Natural killer cell treated with Interleukin-12 subunit alpha and Interleukin-12 subunit beta and Interleukin-15 and Interleukin-18, amount 100 ng/mL, for 72 hours (primary cell): ENCODE measurements around the gene SGMS1. TPM values are rescaled to one million over a fixed set of nuclear protein-coding genes. Genes with fewer than 3 reads are reported as not detected.
"Not testable (repeated sequence)": the region's sequence is repeated elsewhere in the genome, so short reads cannot be mapped to it uniquely, and the experiment has no call there.

Experiments
- ATAC-seq, 2 donors: fragments of 150-1000 bp; cut with Tn5 transposase in 1 of 2; sonication (Bioruptor Pico), chemical (Tn5 transposase) in 1 of 2; 2 replicates each; pipeline ENCODE4 v1.10.0; 2021
- DNase-seq: peaks from one replicate; pipeline ENCODE4 v3.0.0; 2022; ENCODE audit warnings: low spot score
- H3K27ac Mint-ChIP-seq, 2 donors: 1 replicate in 1 of 2; 2 replicates in 1 of 2; pipeline ENCODE4 v1.8.0; 2022; ENCODE audit warnings: mixed read lengths in 2 of 2, mild to moderate bottlenecking in 1 of 2, moderate library complexity in 1 of 2
- H3K27me3 Mint-ChIP-seq, 2 donors: 1 replicate in 1 of 2; 2 replicates in 1 of 2; pipeline ENCODE4 v1.8.0; 2022; ENCODE audit warnings: mixed read lengths in 2 of 2
- H3K36me3 Mint-ChIP-seq: one replicate; pipeline ENCODE4 v1.8.0; 2022; ENCODE audit warnings: mixed read lengths
- H3K4me1 Mint-ChIP-seq, 2 donors: 1 replicate in 1 of 2; 2 replicates in 1 of 2; pipeline ENCODE4 v1.8.0; 2022; ENCODE audit warnings: low read depth in 2 of 2, mixed read lengths in 2 of 2, mild to moderate bottlenecking in 1 of 2
- H3K4me3 Mint-ChIP-seq: one replicate; pipeline ENCODE4 v1.8.0; 2022; ENCODE audit warnings: mixed read lengths
- H3K9me3 Mint-ChIP-seq: 2 replicates; pipeline ENCODE4 v1.8.0; 2022; ENCODE audit warnings: mixed read lengths
- total RNA-seq, 2 donors: library from RNA; stranded (reverse); gene quantifications; one replicate each; pipeline ENCODE4 v1.2.3, GENCODE V29; 2022

SGMS1 gene
- total RNA-seq, 2 donors from 2014 or later, result 31.6 to 49.0 TPM

DNA sequence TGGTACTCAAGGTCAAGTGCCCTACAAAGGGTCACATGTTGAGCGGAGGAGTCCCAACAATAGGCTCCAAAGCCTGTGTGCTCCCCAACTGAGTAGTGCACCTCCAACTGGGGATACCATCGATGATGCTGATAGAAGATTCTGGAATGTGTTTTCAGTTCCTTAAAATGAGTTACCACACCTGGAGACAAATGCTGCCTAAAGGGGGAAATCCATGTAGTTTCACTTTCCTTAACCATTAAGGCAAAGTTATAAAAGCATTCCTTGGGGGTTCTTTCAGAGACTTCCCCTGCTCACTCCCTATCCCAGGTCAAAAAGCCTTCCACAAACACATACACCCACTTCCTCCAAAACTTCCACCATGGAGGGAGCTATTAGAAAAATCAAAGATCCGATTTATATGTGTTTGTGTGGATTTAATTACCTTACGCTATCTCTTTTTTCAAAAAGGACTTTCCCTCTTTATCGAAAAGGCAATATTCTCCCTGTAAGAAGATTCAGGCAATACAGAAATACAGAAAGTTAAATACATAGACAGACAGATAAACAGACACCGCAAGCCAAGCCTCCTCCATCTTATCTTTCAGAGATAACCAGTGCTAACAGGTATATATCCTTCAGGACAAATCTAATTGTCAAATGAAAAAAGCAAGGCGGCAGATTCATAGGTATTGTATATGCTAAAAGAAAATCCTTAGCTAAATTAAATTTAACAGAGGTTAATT lies 236.6 kb downstream of the SGMS1 start:
- Mint-ChIP-seq H3K27ac (no peak overlapping the region), H3K4me3 (no peak overlapping the region), H3K4me1 (peaks cover 18 to 23% of the 10 kb centered on the region in 2 donors), H3K36me3 (no peaks in the 10 kb centered on the region), H3K9me3 (no peaks in the 10 kb centered on the region), H3K27me3 (no peaks in the 10 kb centered on the region)
- no peak for ATAC-seq
- DNase-seq, result no peak

DNA sequence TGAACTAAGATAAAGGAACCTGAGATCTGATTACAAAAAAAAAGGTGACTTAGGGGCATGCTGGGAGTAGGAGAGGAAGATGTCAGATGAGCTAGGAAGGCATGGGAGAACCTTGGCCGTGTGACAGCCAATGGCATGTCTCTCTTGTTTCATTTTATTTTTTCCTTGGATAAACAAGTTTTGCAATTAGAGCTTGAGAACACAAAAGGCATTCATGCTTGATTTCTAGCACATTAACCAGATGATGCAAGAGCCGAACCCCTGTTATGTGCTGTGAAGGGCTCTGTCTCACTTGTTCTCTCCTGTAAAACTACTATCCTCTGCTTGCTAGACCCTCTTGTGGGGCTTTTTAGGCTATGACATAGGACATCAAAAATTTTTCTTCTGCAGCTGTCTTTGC lies 238.1 kb downstream of the SGMS1 start:
- H3K27me3 Mint-ChIP-seq, result no peaks in the 10 kb centered on the region
- H3K9me3 Mint-ChIP-seq, result no peaks in the 10 kb centered on the region
- peaks cover 18 to 23% of the 10 kb centered on the region in 2 donors for H3K4me1 Mint-ChIP-seq
- ATAC-seq (no peak), DNase-seq (no peak)
- H3K4me3 Mint-ChIP-seq, result no peak overlapping the region
- H3K27ac Mint-ChIP-seq, result peak overlapping the region in 1 of 2 donors; percentile 56
- no peaks in the 10 kb centered on the region for H3K36me3 Mint-ChIP-seq

DNA sequence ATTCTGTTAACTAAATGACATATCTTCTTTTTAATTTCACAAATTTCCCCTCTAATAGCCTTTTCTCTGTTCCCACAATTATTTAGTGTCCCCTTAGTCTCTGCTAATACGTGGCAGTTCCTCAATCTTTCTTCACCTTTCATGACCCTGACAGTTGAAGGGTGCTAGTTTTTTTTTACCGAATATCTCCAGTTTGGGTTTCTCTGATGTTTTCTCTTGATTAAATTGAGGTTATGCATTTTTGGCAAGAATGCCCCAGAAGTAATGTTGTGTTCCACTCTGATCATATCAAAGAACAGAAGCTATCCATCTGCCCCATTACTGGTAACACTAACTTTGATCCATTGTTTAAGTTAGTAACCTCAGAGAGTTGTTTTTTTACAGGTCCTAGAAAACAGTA lies 238.9 kb downstream of the SGMS1 start:
- Mint-ChIP-seq H3K9me3 (no peaks in the 10 kb centered on the region), H3K4me1 (peaks cover 18 to 23% of the 10 kb centered on the region in 2 donors), H3K36me3 (no peaks in the 10 kb centered on the region), H3K4me3 (no peak overlapping the region), H3K27ac (peak overlapping the region in 1 of 2 donors; percentile 56), H3K27me3 (no peaks in the 10 kb centered on the region)
- ATAC-seq (no peak), DNase-seq (no peak)

DNA sequence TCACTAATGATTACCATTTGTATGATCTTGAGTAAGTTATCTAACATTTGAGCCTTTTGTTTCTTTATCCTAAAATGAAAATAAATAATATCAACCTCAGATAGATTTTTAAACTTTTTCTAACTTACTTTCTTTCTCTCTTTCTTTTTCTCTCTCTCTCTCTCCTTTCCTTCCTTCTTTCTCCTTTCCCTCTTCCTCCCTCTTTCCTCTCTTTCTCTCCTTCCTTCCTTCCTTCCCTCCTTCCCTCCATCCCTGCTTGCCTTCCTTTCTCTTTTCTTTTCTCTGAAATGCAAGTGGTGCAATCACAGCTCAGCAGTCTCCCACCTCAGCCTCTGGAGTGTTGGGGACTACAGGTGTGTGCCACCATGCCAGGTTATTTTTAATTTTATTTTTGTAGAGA lies 239.5 kb downstream of the SGMS1 start:
- ATAC-seq (no peak), DNase-seq (no peak)
- H3K9me3 Mint-ChIP-seq, result no peaks in the 10 kb centered on the region
- H3K4me1 Mint-ChIP-seq, result peaks cover 18 to 23% of the 10 kb centered on the region in 2 donors
- peak overlapping the region in 1 of 2 donors; percentile 56 for H3K27ac Mint-ChIP-seq
- H3K27me3 Mint-ChIP-seq, result no peaks in the 10 kb centered on the region
- H3K36me3 Mint-ChIP-seq, result no peaks in the 10 kb centered on the region
- no peak overlapping the region for H3K4me3 Mint-ChIP-seq

DNA sequence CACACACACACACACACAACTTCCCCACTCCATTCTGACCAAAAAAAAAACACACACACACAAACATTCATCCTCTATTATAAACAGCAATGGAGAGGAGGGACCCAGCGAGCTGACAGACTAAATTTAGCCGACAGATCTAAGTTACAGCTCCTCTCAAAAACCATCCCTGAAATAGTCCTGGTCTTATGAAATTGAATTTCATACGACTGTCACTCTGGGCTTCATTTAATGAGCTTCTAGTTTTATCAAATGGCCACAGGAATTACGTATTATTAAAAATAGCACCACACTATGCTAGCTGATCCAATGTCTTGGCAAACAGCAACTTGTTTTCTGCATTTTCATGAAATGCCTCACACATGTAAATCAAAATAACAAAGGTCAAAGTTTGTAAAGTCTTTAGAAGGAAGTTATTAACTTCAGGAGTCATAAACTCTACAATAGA lies 241.2 kb downstream of the SGMS1 start:
- H3K4me3 Mint-ChIP-seq, result no peak overlapping the region
- H3K36me3 Mint-ChIP-seq, result peaks cover 4% of the 10 kb centered on the region
- H3K27me3 Mint-ChIP-seq, result no peaks in the 10 kb centered on the region
- DNase-seq (no peak), ATAC-seq (no peak)
- peaks cover 18 to 21% of the 10 kb centered on the region in 2 donors for H3K4me1 Mint-ChIP-seq
- no peaks in the 10 kb centered on the region for H3K9me3 Mint-ChIP-seq
- H3K27ac Mint-ChIP-seq, result no peak overlapping the region

DNA sequence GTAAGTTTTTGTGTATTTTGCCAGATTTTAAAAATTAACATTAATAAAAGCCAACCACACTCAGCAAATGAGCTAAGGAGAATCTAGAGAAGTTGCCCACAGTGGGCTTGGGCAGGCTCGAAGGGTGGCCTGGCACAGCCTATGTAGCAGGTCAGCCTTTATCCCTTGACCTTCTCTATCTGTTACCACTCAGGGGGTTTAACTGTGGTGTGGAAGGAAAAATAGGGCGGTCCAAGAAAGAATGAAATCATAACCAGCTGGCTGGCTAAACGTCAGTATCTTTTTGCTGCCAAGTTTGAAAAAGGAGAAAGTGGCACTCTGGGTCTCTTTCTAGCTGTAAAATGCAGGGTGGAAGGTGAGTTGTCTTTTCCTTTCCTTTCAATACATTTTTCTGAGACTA lies 242.1 kb downstream of the SGMS1 start:
- DNase-seq (no peak), ATAC-seq (no peak)
- Mint-ChIP-seq H3K4me1 (peaks cover 13 to 14% of the 10 kb centered on the region in 2 donors), H3K27ac (peak overlapping the region in 1 of 2 donors; percentile 9), H3K36me3 (peaks cover 11% of the 10 kb centered on the region), H3K9me3 (no peaks in the 10 kb centered on the region), H3K4me3 (no peak overlapping the region), H3K27me3 (no peaks in the 10 kb centered on the region)

DNA sequence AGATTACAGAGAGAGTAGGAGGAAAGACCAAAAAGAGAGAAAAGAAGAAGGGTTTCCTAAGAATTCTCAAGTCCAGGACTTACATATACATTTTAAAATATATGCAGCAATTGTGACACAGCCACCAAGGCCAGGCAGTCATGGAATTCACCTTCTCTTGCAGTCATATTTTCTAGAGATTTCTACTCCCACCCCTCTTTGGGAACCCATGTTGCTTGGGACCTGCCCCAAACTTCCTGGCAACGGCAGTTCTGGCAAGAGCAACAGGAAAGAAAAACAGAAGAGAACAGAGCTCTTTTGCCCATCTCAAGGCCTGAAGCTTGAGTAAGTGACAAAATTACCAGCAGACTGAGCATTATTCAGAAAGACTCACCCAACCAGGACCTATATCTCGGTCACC lies 244.1 kb downstream of the SGMS1 start:
- peaks cover 11% of the 10 kb centered on the region for H3K36me3 Mint-ChIP-seq
- ATAC-seq (no peak), DNase-seq (no peak)
- H3K9me3 Mint-ChIP-seq, result no peaks in the 10 kb centered on the region
- no peak overlapping the region for H3K4me3 Mint-ChIP-seq
- H3K27me3 Mint-ChIP-seq, result no peaks in the 10 kb centered on the region
- peaks cover 7 to 10% of the 10 kb centered on the region in 2 donors for H3K4me1 Mint-ChIP-seq
- H3K27ac Mint-ChIP-seq, result peak overlapping the region in 1 of 2 donors; percentile 10

DNA sequence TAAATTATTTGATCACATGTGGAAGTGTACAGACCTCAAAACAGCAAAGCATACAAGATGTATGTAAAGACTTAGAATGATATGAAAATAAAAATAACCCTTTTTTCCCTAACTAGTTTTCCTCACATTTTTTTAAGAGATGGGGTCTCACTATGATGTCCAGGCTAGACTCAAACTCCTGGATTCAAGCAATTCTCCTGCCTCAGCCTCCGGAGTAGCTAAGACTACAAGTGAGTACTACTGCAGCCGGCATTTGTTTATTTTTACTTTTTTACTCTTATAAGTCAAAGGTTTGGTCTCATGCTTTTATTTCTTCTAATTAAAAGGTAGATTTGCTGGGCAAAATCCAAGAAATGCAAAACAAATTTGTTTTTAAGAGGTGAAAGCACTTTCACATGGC lies 248.0 kb downstream of the SGMS1 start:
- Mint-ChIP-seq H3K4me3 (no peak overlapping the region), H3K4me1 (peaks cover 0 to 7% of the 10 kb centered on the region in 2 donors), H3K9me3 (no peaks in the 10 kb centered on the region), H3K27me3 (no peaks in the 10 kb centered on the region), H3K27ac (no peak overlapping the region), H3K36me3 (peaks cover 11% of the 10 kb centered on the region)
- ATAC-seq (no peak), DNase-seq (no peak)

DNA sequence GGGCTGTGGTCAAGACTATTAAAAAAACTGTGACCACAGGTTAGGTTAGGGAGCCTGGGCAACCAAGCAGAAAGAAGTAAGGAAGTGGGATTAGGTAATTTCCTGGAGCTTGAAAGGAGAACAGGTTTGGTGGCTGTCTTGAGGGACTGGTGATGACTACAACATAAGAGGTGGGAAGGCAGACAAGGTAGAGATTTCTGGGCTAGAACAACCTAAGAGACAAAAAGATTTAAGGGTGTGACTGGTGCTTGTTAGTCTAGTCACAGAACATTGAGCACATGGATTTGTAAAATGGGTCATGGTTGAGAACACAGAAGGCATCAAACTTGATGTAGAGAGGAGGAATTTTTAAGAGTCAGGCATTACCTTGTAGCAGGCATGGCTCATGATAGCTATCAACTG lies 248.7 kb downstream of the SGMS1 start:
- H3K36me3 Mint-ChIP-seq, result peaks cover 11% of the 10 kb centered on the region
- ATAC-seq, result no peak
- H3K4me3 Mint-ChIP-seq, result no peak overlapping the region
- no peaks in the 10 kb centered on the region for H3K9me3 Mint-ChIP-seq
- no peak overlapping the region for H3K27ac Mint-ChIP-seq
- DNase-seq, result no peak
- no peaks in the 10 kb centered on the region for H3K27me3 Mint-ChIP-seq
- peaks cover 0 to 7% of the 10 kb centered on the region in 2 donors for H3K4me1 Mint-ChIP-seq

DNA sequence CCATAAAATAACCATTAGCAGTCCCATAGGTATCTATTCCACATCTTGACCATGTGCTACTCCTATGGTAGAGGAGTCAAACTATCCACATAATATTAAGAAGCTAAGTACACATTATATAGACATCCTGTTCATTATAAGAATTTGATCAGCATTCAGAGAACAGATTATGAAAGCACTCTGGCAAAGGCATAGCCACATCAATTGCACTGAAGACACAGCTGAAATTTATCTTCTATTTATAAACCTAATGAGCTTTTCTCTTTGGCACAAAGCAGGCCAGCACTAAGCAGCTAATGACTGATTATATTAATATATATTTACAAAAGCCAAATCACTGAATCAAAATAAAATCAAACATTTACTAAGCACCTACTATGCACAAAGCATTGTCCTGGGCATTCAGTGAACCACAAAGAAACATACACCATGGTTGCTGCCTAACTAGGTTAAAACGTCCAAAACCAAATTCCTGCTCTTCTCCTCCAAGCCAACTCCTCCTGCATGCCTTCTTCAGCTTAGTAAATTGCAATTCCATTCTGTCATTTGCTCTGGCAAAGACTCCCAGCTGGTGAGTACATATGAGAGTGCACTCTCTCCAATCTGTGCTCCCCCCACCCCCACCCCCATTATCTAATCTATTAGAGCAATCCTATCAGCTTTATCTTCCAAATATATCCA lies 249.8 kb downstream of the SGMS1 start:
- no peak overlapping the region for H3K27ac Mint-ChIP-seq
- H3K36me3 Mint-ChIP-seq, result peaks cover 11% of the 10 kb centered on the region
- no peak overlapping the region for H3K4me3 Mint-ChIP-seq
- H3K9me3 Mint-ChIP-seq, result no peaks in the 10 kb centered on the region
- peaks cover 0 to 7% of the 10 kb centered on the region in 2 donors for H3K4me1 Mint-ChIP-seq
- no peaks in the 10 kb centered on the region for H3K27me3 Mint-ChIP-seq
- ATAC-seq (no peak), DNase-seq (no peak)

DNA sequence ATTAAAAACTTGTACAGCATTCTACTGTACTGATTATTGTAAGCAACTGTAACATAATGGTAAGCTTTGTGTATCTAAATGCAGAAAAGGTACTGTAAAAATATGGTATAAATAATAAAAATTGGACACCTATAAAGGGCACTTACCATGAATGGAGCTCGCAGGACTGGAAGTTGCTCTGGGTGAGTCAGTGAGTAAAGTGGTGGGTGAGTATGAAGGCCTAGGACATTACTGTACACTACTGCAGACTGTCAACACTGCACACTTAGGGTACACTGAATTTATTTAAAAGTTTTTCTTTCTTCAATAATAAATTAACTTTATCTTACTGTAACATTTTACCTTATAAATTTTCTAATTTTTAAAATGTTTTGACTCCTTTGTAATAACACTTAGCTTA lies 253.8 kb downstream of the SGMS1 start:
- no peaks in the 10 kb centered on the region for H3K9me3 Mint-ChIP-seq
- no peaks in the 10 kb centered on the region for H3K36me3 Mint-ChIP-seq
- H3K27me3 Mint-ChIP-seq, result no peaks in the 10 kb centered on the region
- DNase-seq (no peak), ATAC-seq (no peak)
- peaks cover 0 to 5% of the 10 kb centered on the region in 2 donors for H3K4me1 Mint-ChIP-seq
- no peak overlapping the region for H3K4me3 Mint-ChIP-seq
- H3K27ac Mint-ChIP-seq, result no peak overlapping the region

DNA sequence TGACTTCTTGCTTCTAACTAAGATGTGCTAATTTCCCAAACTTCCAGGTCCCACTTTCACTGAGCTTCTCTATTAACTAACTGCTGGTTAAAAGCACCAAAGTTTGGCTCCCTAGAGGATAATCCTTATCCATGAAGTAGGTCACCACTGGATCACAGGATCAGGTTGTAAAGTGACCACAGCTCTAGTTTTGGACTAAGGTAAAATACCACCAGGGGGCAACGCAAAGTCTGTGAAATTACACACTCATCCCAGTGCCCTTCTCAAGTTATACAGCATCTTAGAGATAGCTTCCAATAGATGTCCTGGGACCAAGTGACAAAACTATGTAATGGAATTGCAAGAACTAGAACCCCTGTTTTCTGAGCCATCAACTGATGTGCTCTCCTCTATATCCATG lies 256.0 kb downstream of the SGMS1 start:
- H3K9me3 Mint-ChIP-seq, result no peaks in the 10 kb centered on the region
- no peak overlapping the region for H3K27ac Mint-ChIP-seq
- peaks cover 15% of the 10 kb centered on the region in 2 donors for H3K4me1 Mint-ChIP-seq
- ATAC-seq, result no peak
- H3K4me3 Mint-ChIP-seq, result no peak overlapping the region
- no peak for DNase-seq
- no peaks in the 10 kb centered on the region for H3K36me3 Mint-ChIP-seq
- H3K27me3 Mint-ChIP-seq, result no peaks in the 10 kb centered on the region

DNA sequence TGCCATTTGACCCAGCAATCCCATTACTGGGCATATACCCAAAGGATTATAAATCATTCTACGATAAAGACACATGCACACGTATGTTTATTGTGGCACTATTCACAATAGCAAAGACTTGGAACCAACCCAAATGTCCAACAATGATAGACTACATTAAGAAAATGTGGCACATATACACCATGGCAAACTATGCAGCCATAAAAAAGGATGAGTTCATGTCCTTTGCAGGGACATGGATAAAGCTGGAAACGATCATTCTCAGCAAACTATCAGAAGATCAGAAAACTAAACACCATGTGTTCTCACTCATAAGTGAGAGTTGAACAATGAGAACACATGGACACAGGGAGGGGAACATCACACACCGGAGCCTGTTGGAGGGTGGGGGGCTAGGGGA lies 257.3 kb downstream of the SGMS1 start:
- ATAC-seq, H3K27ac Mint-ChIP-seq, H3K9me3 Mint-ChIP-seq, H3K36me3 Mint-ChIP-seq, DNase-seq, H3K4me3 Mint-ChIP-seq, H3K27me3 Mint-ChIP-seq: not testable (repeated sequence)
- H3K4me1 Mint-ChIP-seq, result peaks cover 20 to 28% of the 10 kb centered on the region in 2 donors

DNA sequence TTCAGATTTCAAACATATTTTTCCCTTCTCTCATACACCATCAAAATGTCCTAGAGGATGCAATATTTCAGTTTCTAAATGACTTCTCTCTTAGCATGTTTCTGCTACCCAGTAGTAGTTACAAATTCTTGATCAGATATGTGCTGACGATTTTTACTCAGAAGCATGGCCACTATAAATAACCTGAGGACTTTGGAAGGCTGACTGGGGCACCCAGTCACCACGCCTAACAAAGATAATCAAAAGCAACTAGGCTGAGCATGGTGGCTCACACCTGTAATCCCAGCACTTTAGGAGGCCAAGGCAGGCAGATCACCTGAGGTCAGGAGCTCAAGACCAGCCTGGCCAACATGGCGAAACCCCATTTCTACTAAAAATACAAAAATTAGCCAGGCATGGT lies 259.0 kb downstream of the SGMS1 start:
- peak overlapping the region in 1 of 2 donors; percentile 68 for H3K27ac Mint-ChIP-seq
- not testable (repeated sequence) for ATAC-seq, H3K27me3 Mint-ChIP-seq, H3K36me3 Mint-ChIP-seq, DNase-seq, H3K4me3 Mint-ChIP-seq, H3K9me3 Mint-ChIP-seq
- peaks cover 20 to 28% of the 10 kb centered on the region in 2 donors for H3K4me1 Mint-ChIP-seq
